ENCODE data around the gene CAMK2A.

GRCh38 chr5:150218693-150219035 is 70.9 kb downstream of the CAMK2A start:
- TF ChIP-seq POLR2A (IDR thresholded peaks at IDR 0.05) (no peak), CTCF (IDR thresholded peaks at IDR 0.05) (no peak), EP300 (IDR thresholded peaks at IDR 0.05) (no peak)

Data from tibial nerve (tissue), 4 donors.